Measurements from ENCODE around the gene RASSF5.
"Not testable (repeated sequence)": the region's sequence is repeated elsewhere in the genome, so short reads cannot be mapped to it uniquely, and the experiment has no call there.

The RASSF5 gene

GRCh38 chr1:206566999-206567398 is 59.7 kb downstream of the RASSF5 start:
- no peak for DNase-seq (ENCODE audit: extremely low read depth in 1 of 2, low read depth in 1 of 2)

- DNase-seq (ENCODE audit: extremely low read depth in 1 of 2, low read depth in 1 of 2), result no peak
These were observed 60.9 kb downstream of the RASSF5 start for GRCh38 chr1:206568256-206568655.

GRCh38 chr1:206568779-206569352 is 61.5 kb downstream of the RASSF5 start:
- no peak for DNase-seq (ENCODE audit: extremely low read depth in 1 of 2, low read depth in 1 of 2)

GRCh38 chr1:206569556-206569955 is 62.2 kb downstream of the RASSF5 start:
- DNase-seq (ENCODE audit: extremely low read depth in 1 of 2, low read depth in 1 of 2), result no peak

GRCh38 chr1:206570529-206570928 is 63.2 kb downstream of the RASSF5 start:
- DNase-seq (ENCODE audit: extremely low read depth in 1 of 2, low read depth in 1 of 2), result no peak

- DNase-seq (ENCODE audit: extremely low read depth in 1 of 2, low read depth in 1 of 2), result no peak
These were observed 65.5 kb downstream of the RASSF5 start for GRCh38 chr1:206572835-206573234.

- no peak for DNase-seq (ENCODE audit: extremely low read depth in 1 of 2, low read depth in 1 of 2)
These were observed 66.0 kb downstream of the RASSF5 start for GRCh38 chr1:206573319-206573718.

GRCh38 chr1:206573762-206574161 is 66.4 kb downstream of the RASSF5 start:
- DNase-seq (ENCODE audit: extremely low read depth in 1 of 2, low read depth in 1 of 2), result no peak

GRCh38 chr1:206575165-206575893 is 68.0 kb downstream of the RASSF5 start:
- no peak for DNase-seq (ENCODE audit: extremely low read depth in 1 of 2, low read depth in 1 of 2)

- DNase-seq (ENCODE audit: extremely low read depth in 1 of 2, low read depth in 1 of 2), result no peak
These were observed 68.8 kb downstream of the RASSF5 start for GRCh38 chr1:206575894-206576737.

GRCh38 chr1:206577626-206578025 is 70.3 kb downstream of the RASSF5 start:
- no peak for DNase-seq (ENCODE audit: extremely low read depth in 1 of 2, low read depth in 1 of 2)

GRCh38 chr1:206578068-206578977 is 71.0 kb downstream of the RASSF5 start:
- DNase-seq (ENCODE audit: extremely low read depth in 1 of 2, low read depth in 1 of 2), result no peak

- no peak for DNase-seq (ENCODE audit: extremely low read depth in 1 of 2, low read depth in 1 of 2)
These were observed 71.6 kb downstream of the RASSF5 start for GRCh38 chr1:206578978-206579374.

GRCh38 chr1:206579747-206580437 is 72.6 kb downstream of the RASSF5 start:
- DNase-seq (ENCODE audit: extremely low read depth in 1 of 2, low read depth in 1 of 2), result peak; percentile 85 to 96

- no peak for DNase-seq (ENCODE audit: extremely low read depth in 1 of 2, low read depth in 1 of 2)
These were observed 73.2 kb downstream of the RASSF5 start for GRCh38 chr1:206580438-206581113.

GRCh38 chr1:206581114-206581497 is 73.8 kb downstream of the RASSF5 start:
- DNase-seq (ENCODE audit: extremely low read depth in 1 of 2, low read depth in 1 of 2), result not testable (repeated sequence)

GRCh38 chr1:206581571-206581981 is 74.2 kb downstream of the RASSF5 start:
- DNase-seq (ENCODE audit: extremely low read depth in 1 of 2, low read depth in 1 of 2), result no peak

- no peak for DNase-seq (ENCODE audit: extremely low read depth in 1 of 2, low read depth in 1 of 2)
These were observed 75.2 kb downstream of the RASSF5 start for GRCh38 chr1:206582537-206582936.

- DNase-seq (ENCODE audit: extremely low read depth in 1 of 2, low read depth in 1 of 2), result no peak
These were observed 75.8 kb downstream of the RASSF5 start for GRCh38 chr1:206582971-206583706.

Data from stimulated activated CD8-positive, alpha-beta memory T cell treated with anti-CD3 and anti-CD28 coated beads, Interleukin-7, amount 100 ng/mL, for 48 hours (primary cell).